COR-L47 (cell line): Measurements from ENCODE around the gene CRELD2.

Experiments used
- DNase-seq: peaks from one replicate; lab custom pipeline; 2025; lab: John Stamatoyannopoulos, UW

CRELD2 gene

DNA sequence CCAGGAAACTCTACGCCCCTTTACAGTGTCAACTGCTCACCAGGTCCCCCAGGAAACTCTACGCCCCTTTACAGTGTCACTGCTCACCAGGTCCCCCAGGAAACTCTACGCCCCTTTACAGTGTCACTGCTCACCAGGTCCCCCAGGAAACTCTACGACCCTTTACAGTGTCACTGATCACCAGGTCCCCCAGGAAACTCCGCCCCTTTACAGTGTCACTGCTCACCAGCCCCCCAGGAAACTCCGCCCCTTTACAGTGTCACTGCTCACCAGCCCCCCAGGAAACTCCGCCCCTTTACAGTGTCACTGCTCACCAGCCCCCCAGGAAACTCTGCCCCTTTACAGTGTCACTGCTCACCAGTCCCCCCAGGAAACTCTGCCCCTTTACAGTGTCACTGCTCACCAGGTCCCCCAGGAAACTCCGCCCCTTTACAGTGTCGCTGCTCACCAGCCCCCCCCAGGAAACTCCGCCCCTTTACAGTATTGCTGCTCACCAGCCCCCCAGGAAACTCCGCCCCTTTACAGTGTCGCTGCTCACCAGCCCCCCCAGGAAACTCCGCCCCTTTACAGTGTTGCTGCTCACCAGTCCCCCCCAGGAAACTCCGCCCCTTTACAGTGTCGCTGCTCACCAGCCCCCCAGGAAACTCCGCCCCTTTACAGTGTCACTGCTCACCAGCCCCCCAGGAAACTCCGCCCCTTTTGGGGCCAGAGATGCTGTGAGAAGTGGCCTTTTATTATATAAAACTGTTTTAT is 26.8 kb downstream of the CRELD2 start:
- peak; percentile 91 for DNase-seq

DNA sequence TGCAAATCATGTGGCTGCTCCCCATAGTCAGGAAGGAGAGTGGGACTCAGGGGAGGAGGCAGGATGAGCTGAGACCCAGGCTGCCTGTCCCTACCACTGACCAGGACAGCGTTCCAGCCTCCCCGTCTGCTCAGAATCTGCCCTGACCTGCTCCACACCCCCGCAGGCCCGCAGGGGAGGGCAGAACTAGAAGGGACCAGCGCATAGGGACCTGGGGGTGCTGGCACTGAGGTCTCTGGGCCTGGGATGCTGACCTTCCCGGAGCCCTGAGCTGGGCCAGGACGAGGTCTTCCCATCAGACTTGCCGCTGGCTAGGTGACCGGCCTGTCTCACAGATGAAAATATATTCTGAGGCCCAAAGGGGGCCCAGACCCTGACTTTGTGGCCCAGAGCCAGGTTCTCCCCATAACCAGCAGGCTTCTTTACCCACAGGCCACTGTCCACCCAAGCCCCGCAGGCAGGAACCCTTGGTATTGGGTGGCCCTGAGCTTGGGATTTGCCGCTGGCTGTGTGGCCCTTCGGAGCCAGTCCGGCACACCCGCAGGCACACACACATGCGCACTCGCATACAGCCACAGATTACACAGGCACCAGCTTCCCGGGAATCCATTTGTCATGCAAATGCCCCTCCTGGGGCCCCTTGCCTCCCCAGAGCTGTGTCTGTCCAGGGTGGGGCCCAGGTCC is 28.3 kb downstream of the CRELD2 start:
- DNase-seq = peak; percentile 30

DNA sequence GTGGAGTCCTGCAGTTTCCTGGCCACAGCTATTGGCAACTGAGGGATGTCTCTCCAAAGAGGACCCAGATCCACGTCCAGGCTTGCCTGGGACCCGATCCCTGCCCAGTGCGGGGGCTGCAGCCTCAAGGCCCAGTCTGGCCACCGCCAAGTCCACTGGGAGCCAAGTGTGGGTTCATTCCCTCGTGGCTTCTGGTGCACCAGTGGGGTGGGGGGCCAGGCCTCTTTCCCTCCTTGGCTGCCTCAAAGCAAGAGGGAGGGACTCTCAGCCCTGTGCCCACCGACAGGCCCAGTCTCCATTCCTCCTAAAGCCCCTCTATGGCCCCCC is 28.8 kb downstream of the CRELD2 start:
- no peak for DNase-seq

DNA sequence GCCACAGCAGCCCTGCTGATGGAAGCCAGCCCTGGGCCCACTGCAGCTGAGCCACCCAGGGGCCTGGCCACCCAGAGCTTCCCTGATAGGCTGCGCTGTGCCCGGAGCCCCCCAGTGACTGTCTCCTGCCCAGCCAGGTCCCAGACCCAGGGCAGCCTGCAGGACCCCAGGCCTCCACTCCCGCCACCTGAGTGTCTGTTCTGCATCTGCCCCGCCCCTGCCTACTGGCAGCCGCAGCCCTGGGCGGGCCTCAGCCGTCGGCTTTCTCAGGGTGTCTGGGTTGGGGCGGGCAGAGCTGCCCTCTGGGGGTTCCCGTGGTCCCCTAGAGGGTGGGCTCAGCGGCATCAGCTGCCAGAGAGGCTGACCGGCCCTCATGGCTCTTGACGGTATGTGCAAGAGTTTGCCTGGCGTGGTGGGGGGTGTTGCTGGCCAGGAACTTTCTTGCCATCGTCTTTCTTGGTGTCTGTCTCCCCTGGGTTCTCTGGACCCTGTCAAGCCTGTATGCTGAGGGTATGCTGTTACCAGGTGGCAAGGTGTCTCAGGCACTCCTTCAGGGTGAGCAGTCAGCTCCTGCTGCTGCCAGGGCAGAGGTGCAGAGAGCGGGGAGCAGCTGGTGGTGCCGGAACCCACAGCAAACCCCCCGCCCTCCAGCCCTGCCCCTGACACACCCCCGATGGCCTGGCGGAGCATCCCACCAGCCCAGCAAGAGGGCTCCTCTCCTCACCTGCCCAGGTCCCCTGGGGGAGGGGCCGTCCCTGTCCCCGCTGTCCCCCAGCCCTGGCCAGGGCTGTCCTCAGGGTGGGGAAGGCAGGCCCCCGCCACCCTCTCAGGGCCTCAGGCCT is 29.9 kb downstream of the CRELD2 start:
- no peak for DNase-seq

GRCh38 chr22:49948958-49949913 is 30.8 kb downstream of the CRELD2 start:
- no peak for DNase-seq

- no peak for DNase-seq
These were observed 31.5 kb downstream of the CRELD2 start for GRCh38 chr22:49949914-49950292.

- no peak for DNase-seq
These were observed 32.1 kb downstream of the CRELD2 start for GRCh38 chr22:49950396-49950994.

DNA sequence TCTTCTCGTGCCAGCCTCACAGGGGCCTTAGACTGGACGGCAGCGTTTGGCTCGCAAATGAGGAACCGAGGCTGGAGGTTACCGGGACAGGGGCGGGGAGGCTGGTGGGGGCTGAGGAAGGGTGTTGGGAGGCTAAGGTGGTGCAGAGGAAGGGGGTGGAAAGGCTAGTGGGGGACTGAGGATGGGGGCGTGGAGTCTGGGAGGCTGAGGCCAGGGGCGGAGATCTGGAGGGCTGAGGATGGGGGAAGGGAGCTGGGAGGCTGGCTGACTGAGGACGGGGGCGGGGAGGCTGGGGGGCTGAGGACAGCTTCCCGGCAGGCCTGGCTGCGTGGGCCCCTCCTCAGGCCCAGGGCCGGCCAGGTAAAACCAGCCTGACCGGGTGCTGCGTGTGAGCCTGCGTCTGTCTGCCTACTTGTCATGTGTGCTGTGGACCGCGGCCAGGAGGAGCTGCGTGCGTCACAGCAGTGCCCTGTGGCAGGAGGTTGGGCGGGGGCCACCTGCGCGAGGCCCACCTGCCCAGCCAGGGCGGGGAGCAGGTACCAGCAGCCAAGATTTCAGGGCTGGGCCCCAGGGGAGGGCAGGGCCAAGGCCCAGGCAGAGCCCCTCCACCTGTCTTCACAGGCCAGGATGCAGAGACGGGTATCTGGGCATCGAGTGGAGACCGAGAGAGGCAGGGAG is 32.7 kb downstream of the CRELD2 start:
- peak; percentile 56 for DNase-seq

DNA sequence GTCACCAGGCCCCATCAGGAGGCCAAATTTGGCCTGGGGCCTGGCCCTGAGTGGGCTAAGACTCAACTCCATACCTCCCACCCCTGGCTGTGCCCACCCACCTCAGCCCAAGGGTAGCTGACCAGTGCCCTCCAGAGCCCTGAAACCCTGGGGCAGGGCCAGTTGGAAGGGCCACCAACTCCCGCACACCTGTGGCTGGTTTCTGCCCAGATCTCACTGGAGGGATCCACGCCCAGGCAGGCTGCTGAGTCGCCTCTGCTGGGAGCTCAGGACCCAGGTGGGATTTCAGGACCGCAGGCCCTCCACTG is 33.2 kb downstream of the CRELD2 start:
- no peak for DNase-seq

GRCh38 chr22:49951986-49952896 is 33.8 kb downstream of the CRELD2 start:
- DNase-seq = no peak

DNA sequence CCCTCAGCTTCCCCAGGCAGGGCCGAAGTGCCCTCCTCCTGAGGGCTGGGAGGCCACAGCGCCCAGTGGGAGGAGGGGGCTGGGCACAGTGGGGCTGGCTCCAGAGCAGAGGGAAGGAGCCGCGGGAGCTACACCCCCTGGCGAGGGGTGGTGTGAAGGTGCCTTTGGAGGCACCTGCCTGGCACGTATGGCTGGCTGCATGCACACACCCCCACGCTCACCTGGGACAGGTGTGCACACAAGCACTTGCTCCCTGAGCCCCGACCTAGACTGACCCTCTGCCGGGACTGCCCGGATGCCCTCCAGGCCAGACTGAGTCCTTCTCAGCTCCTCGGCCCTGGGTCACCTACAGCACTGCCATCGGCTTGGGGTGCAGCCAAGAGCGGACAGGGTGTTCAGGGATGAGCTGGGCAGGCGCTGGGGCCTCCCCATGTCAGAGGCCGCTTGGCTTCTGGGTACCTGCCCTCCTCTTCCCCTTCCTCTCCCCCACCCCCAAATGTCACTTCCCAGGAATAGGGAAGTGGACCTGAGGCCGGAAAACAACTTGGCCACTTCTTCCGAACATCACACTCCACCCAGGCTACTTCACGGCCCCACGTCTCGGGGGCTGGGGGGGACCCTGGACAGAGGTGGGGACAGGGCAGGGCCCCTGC is 34.7 kb downstream of the CRELD2 start:
- DNase-seq = no peak

DNA sequence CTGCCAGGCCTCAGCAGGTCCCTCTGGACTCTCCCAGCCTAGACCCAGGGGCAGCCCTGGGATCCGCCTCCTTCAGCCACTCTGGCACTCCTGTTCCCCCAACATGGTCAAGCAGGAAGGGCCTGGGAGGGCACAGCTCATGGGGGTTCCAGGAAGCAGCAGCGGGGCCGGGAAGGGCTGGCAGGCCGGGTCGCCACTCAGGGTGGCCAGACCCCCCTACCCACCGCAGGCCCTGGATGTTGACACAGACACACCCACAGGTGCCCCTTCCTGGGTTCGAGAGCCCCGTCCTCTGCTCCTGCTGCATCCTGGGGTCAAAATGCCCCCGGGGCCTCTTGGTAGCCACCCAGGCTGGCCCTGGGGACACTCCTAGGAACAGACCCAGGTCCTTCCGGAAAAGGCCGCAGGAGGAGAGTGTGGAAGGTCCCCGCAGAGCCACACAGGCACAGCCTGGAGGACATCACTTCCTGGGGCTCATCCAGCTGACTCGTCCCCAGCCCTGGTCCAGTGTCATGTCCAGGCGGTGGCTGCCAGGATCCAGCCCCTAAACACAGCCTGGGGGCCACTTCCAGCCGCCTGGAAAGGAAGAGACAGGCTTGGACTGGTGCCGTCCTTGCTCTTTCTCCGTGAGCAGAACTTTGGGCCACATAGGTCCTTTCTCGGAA is 35.4 kb downstream of the CRELD2 start:
- no peak for DNase-seq

- no peak for DNase-seq
These were observed 35.9 kb downstream of the CRELD2 start for GRCh38 chr22:49954354-49954753.

GRCh38 chr22:49954991-49955580 is 36.7 kb downstream of the CRELD2 start:
- no peak for DNase-seq

- DNase-seq = no peak
These were observed 37.4 kb downstream of the CRELD2 start for GRCh38 chr22:49955581-49956417.

DNA sequence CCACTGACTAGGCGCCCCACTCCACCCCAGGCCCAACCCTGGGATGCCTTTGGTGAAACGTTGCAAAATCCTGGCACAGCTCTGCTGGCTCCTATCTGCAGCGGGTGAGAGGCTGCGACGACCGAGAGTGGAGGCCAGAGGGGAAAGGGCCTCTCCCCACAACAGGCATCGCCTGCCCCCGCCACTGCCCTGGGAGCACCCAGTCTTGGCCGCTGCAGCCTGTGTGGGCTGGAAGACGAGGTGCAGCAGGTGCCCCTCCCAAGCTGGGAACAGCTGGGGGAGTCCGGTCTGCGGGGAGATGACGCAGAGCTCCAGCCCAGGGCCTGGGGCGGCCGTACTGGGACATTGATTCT is 38.0 kb downstream of the CRELD2 start:
- DNase-seq = no peak
